Activated naive CD8-positive, alpha-beta T cell (primary cell): ENCODE measurements around the gene OLR1.

Experiments used
- H3K27ac Mint-ChIP-seq: one replicate; pipeline ENCODE4 v1.8.0; 2021; ENCODE audit warnings: mixed read lengths
- H3K27me3 Mint-ChIP-seq: one replicate; pipeline ENCODE4 v1.8.0; 2021; ENCODE audit warnings: mixed read lengths
- H3K36me3 Mint-ChIP-seq: one replicate; pipeline ENCODE4 v1.8.0; 2021; ENCODE audit warnings: mixed read lengths
- H3K4me1 Mint-ChIP-seq: one replicate; pipeline ENCODE4 v1.8.0; 2021; ENCODE audit warnings: low read depth, mixed read lengths
- H3K4me3 Mint-ChIP-seq: one replicate; pipeline ENCODE4 v1.8.0; 2021; ENCODE audit warnings: mild to moderate bottlenecking, mixed read lengths
- H3K9me3 Mint-ChIP-seq: one replicate; pipeline ENCODE4 v1.8.0; 2021; ENCODE audit warnings: low read depth, mixed read lengths

Gene OLR1

DNA sequence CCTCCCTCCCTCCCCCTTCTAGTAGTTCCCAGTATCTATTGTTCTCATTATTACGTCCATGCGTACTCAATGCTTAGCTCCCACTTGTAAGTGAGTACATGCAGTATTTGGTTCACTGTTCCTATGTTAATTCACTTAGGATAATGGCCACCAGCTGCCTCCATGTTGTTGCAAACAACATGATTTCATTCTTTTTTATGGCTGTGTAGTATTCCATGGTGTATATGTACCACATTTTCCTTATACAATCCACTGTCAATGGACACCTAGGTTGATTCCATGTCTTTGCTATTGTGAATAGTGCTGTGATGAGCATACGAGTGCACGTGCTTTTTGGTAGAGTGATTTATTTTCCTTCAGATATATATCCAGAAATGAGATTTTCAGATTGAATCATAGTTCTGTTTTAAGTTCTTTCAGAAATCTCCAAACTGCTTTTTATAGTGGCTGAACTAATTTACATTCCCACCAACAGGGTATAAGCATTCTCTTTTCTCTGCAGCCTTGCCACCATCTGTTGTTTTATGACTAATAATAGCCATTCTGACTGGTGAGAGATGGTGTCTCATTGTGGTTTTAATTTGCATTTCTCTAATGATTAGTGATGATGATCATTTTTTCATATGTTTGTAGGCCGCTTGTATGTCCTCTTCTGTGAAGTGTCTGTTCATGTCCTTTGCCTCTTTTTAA is 24.1 kb downstream of the OLR1 start:
- Mint-ChIP-seq H3K4me1 (peaks cover under 1% of the 10 kb centered on the region), H3K27ac (no peak overlapping the region), H3K36me3 (no peaks in the 10 kb centered on the region), H3K9me3 (no peaks in the 10 kb centered on the region), H3K4me3 (no peak overlapping the region), H3K27me3 (no peaks in the 10 kb centered on the region)

DNA sequence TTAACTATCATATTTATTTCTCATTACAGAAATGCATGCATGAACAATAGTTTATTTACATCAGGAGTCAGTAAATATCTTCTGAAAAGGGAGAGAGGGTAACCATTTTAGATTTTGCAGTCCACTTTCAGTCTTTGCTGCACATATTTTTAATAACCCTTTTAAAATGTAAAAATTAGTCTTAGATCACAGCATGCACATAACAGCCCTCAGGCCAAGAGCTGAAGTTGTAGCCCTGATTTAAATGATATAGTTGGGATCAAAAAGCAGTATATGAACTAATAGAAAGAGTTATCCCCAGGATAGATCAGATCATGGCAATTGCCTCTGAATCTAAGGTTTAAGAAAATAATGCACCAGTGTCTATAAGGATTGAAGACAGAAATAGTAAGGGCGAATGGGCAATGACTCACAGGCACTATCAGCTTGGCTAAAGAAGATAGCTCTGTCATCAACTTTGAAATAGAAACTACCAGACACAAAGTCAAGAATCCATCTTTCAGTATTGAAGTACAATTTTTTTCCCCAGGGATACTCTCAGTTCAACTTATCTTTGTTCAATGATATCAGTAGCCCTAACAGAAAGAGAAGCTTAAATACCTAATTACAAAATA is 28.8 kb downstream of the OLR1 start:
- H3K27me3 Mint-ChIP-seq = peaks cover 2% of the 10 kb centered on the region
- H3K4me1 Mint-ChIP-seq = peaks cover 2% of the 10 kb centered on the region
- H3K36me3 Mint-ChIP-seq = no peaks in the 10 kb centered on the region
- H3K27ac Mint-ChIP-seq = no peak overlapping the region
- no peak overlapping the region for H3K4me3 Mint-ChIP-seq
- H3K9me3 Mint-ChIP-seq = no peaks in the 10 kb centered on the region

DNA sequence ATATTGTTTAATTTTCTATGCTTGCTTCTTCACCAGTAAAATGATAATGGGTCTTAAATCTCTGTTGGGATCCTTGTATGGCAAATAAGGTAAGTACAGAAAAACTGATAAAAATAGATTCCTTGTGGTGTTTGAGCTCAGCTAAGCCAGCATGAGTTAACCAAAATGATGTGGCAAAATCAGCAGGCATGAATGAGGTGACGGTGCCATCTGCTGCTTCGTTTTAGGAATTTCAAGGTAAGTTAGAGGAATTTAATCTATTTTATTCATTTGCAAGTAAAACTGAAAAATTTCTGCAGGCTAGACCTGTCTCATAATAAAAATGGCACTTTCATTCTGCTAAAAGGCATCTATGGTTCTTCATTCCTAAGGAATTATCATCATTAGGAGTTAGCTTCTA is 31.9 kb downstream of the OLR1 start:
- no peaks in the 10 kb centered on the region for H3K9me3 Mint-ChIP-seq
- no peaks in the 10 kb centered on the region for H3K36me3 Mint-ChIP-seq
- peaks cover 2% of the 10 kb centered on the region for H3K4me1 Mint-ChIP-seq
- H3K27me3 Mint-ChIP-seq = peaks cover 2% of the 10 kb centered on the region
- H3K4me3 Mint-ChIP-seq = no peak overlapping the region
- H3K27ac Mint-ChIP-seq = no peak overlapping the region

DNA sequence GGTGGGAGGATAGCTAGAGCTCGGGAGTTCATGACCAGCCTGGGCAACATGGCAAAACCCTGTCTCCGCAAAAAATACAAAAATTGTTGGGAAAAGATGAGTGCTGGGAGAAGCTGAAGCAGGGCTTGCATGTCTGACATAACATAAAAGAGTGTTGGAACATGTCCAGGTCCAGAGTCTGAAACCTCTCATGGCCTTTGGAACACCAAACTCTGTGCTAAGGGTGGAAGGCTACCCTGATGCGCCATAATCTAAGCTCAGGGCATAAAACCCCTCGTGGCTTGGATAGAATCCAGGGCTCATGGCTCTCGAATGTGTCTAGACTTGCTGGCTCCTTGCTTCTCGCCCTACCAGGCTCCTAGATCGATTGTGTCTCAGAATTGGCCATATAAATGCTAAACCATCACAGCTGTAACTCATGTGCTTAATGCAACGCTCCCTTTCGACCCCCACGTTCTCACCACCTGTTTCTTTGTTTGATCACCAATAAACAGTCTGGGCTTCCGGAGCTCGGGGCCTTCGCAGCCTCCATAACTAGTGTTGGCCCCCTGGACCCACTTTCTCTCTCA is 35.2 kb downstream of the OLR1 start:
- Mint-ChIP-seq H3K9me3 (no peaks in the 10 kb centered on the region), H3K4me3 (no peak overlapping the region), H3K27me3 (peaks cover 2% of the 10 kb centered on the region), H3K36me3 (no peaks in the 10 kb centered on the region), H3K27ac (no peak overlapping the region), H3K4me1 (peaks cover 2% of the 10 kb centered on the region)

DNA sequence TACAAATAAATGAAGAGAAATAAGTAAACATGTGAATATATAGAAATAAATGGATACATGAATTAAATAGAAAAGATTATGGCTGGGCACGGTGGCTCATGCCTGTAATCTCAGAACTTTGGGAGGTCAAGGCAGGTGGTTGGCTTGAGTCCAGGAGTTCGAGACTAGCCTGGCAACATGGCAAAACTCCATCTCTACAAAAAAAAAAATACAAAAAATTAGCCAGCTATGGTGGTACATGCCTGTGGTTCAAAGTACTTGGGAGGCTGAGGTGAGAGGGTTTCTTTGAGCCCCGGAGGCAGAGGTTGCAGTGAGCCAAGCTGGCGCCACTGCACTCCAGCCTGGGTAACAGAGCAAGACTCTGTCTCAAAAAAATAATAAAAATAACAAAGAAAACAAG is 36.8 kb downstream of the OLR1 start:
- Mint-ChIP-seq H3K4me3 (no peak overlapping the region), H3K27ac (no peak overlapping the region), H3K36me3 (no peaks in the 10 kb centered on the region), H3K27me3 (peaks cover 2% of the 10 kb centered on the region), H3K4me1 (peaks cover 10% of the 10 kb centered on the region), H3K9me3 (no peaks in the 10 kb centered on the region)

DNA sequence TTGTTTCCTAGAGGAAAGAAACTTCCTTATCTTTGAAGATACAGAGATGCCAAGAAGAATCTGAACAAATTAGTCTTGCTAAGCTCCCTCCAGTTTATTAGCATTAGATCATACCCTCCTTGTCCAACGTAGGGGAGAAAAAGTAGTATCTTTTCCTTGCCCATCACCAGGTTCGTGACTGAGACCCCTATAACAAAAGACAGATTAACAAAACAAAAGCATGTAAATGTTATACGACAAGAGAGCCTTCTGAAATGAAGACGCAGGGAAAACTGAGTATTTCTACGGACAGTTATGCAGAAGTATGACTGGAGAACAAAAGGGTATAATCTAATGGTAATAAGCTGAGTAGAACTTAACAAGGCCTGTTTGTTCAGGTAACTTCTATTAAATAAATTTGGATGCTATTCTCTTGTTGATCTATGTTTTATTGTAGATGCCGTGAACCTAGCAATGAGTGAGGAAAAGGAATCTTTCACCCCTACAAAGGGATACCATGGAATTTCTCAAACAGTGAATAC is 39.0 kb downstream of the OLR1 start:
- no peaks in the 10 kb centered on the region for H3K27me3 Mint-ChIP-seq
- no peaks in the 10 kb centered on the region for H3K36me3 Mint-ChIP-seq
- no peaks in the 10 kb centered on the region for H3K9me3 Mint-ChIP-seq
- H3K27ac Mint-ChIP-seq = no peak overlapping the region
- no peak overlapping the region for H3K4me3 Mint-ChIP-seq
- H3K4me1 Mint-ChIP-seq = peaks cover 13% of the 10 kb centered on the region

DNA sequence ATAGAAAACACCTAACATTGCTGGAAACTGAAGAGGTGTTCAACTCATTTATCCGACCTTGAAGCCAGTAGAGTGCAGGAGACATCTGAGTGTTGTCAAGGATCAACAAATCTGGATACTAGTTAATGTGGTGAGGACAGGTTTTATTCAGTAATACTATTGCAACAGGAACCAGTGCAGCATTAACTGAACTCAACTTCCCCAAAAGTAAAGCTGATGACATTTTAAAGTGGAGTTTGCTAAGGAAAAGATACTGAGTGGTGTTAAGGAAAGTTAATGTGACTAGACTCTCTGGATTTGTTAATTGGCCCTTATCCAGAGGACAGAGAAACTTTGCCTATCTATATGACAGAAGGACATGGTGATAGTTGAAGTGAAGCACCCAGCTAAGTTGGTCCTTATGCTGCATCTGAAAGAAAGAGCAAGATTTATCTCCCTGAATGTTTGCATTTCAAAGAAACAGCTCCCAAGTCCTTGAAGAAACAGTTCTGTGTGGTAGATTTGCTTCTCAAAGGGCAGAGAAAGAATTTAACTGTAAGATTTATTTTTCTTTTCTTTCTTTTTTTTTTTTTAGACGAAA is 40.7 kb downstream of the OLR1 start:
- no peaks in the 10 kb centered on the region for H3K9me3 Mint-ChIP-seq
- no peak overlapping the region for H3K27ac Mint-ChIP-seq
- no peak overlapping the region for H3K4me3 Mint-ChIP-seq
- peaks cover 13% of the 10 kb centered on the region for H3K4me1 Mint-ChIP-seq
- no peaks in the 10 kb centered on the region for H3K36me3 Mint-ChIP-seq
- peaks cover 6% of the 10 kb centered on the region for H3K27me3 Mint-ChIP-seq

DNA sequence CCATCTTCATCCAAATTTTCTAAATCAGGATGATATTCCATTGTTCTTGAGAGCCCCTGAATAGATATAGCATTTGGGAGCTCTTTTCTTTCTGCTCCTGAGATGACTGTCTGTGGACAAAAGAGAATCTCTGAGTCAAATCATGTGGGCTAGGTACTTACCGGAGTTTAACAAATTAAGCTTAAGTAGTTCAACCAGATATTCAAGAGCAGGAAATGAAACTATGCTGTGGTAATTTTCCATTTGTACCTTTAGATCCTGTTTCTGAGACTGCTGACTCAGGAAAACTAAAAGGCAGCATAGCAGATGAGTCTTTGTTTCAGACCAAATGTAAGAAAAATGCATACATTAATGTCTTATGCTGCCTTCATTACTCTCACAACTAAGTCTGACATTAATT is 41.9 kb downstream of the OLR1 start, which contains the start of gene CLEC7A:
CLEC7A (minus strand) TSS at position 158 of the 400 bp plus-strand sequence; CDS start at position 41, 117 bp downstream.
- no peak within 1 kb of the TSS for H3K4me3 Mint-ChIP-seq
- no peaks in the 10 kb centered on the region for H3K9me3 Mint-ChIP-seq
- H3K27ac Mint-ChIP-seq = peak within 1 kb of the TSS; percentile 6
- no peaks in the 10 kb centered on the region for H3K36me3 Mint-ChIP-seq
- peaks cover 6% of the 10 kb centered on the region for H3K27me3 Mint-ChIP-seq
- H3K4me1 Mint-ChIP-seq = peaks cover 13% of the 10 kb centered on the region

DNA sequence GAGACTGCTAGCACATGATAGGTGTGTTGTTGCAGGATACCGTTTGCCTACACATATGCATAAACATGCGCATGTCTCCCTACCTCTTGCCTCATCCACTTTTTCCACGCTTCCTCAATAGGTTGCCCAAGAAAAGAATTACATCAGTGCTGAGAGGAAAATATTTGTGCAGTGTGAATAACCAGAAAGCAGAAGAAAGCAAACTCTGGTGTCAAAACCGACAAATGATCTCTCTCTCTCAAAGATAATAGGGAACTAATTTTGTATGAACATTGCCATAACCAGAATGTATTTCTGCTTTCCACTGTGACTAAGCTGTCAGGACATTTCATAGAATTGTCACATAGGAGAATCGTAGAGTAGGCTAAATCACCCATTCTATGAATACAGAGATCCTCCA is 43.2 kb downstream of the OLR1 start:
- H3K9me3 Mint-ChIP-seq = no peaks in the 10 kb centered on the region
- H3K27me3 Mint-ChIP-seq = peaks cover 6% of the 10 kb centered on the region
- peaks cover 13% of the 10 kb centered on the region for H3K4me1 Mint-ChIP-seq
- H3K4me3 Mint-ChIP-seq = no peak overlapping the region
- H3K36me3 Mint-ChIP-seq = no peaks in the 10 kb centered on the region
- H3K27ac Mint-ChIP-seq = no peak overlapping the region

DNA sequence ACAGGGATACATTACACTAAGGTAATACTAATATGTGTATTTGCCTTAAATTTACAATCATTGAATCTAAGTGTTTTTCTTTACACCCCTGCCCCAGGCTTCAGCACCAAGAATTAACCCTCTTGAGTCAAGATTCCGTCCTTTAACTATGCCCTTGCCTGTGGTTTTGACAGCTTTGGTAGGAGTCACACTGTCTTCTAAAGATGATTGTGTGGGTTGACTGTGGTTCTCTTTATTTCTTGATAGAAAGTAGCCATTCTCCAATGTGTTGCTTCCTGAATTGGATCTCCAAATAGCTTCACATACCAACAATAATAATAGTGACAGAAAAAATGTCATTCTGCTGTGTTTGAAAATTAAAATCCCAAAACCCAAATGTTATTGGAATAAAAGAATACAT is 45.5 kb downstream of the OLR1 start:
- no peak overlapping the region for H3K27ac Mint-ChIP-seq
- H3K4me1 Mint-ChIP-seq = peaks cover 13% of the 10 kb centered on the region
- no peaks in the 10 kb centered on the region for H3K9me3 Mint-ChIP-seq
- no peak overlapping the region for H3K4me3 Mint-ChIP-seq
- H3K36me3 Mint-ChIP-seq = no peaks in the 10 kb centered on the region
- H3K27me3 Mint-ChIP-seq = peaks cover 6% of the 10 kb centered on the region

DNA sequence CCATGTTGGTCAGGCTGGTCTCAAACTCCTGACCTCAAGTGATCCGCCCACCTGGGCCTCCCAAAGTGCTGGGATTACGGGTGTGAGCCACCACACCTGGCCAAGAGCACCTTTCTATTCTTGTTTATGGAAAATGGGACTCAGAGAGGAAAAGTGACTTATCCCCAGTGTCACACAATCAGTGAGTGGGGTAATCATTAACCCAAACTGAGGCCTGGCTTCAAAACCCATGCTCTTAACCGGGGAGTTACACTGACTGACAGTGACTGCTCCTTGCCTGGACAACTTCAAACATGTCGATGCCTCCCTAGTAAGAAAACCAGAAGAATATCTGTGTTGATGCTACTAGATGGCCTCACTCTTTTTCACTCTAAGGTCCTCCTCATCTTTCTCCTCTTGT is 49.2 kb downstream of the OLR1 start:
- H3K27me3 Mint-ChIP-seq = peaks cover 6% of the 10 kb centered on the region
- H3K36me3 Mint-ChIP-seq = no peaks in the 10 kb centered on the region
- H3K4me1 Mint-ChIP-seq = no peaks in the 10 kb centered on the region
- H3K4me3 Mint-ChIP-seq = no peak overlapping the region
- no peaks in the 10 kb centered on the region for H3K9me3 Mint-ChIP-seq
- H3K27ac Mint-ChIP-seq = no peak overlapping the region

DNA sequence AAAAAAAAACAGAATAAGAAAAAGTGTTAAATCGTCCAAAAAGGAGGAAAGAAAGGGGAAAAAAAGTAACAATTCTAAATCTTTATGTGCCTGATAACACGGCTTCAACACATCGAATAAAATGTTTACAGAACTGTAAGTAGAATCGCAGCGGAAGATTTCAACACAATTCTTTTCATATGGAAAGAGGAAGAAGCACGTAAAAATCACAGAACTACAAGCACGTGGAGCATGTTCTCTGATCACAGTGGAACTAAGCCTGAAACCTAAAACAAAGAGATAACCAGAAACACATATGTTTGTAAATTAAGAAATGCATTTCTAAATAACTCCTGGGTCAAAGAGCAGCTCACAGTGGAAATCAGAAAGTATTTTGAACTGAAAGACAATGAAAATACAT is 50.7 kb downstream of the OLR1 start:
- Mint-ChIP-seq H3K27ac (no peak overlapping the region), H3K27me3 (no peaks in the 10 kb centered on the region), H3K36me3 (no peaks in the 10 kb centered on the region), H3K9me3 (no peaks in the 10 kb centered on the region), H3K4me1 (no peaks in the 10 kb centered on the region), H3K4me3 (no peak overlapping the region)

DNA sequence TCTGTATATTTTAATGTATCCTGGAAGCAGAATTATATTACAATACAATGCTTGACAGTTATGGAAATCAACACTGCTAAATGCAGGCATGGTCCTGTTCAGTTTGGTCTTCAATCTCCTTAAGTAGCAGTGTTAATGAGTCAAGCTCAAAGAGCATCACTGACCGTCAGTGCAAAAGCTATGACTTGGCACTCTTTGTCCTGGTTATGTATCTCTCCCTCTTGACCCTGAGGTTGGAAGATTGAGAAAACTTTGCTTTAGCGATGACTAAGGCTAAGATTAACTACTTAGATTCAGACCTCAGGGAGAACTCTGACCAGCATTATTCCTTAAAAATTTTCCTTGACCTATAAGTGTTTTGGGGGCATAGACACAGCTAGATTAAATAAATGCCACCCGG is 52.9 kb downstream of the OLR1 start:
- no peak overlapping the region for H3K4me3 Mint-ChIP-seq
- H3K9me3 Mint-ChIP-seq = no peaks in the 10 kb centered on the region
- H3K36me3 Mint-ChIP-seq = no peaks in the 10 kb centered on the region
- H3K27me3 Mint-ChIP-seq = no peaks in the 10 kb centered on the region
- H3K27ac Mint-ChIP-seq = no peak overlapping the region
- H3K4me1 Mint-ChIP-seq = no peaks in the 10 kb centered on the region

DNA sequence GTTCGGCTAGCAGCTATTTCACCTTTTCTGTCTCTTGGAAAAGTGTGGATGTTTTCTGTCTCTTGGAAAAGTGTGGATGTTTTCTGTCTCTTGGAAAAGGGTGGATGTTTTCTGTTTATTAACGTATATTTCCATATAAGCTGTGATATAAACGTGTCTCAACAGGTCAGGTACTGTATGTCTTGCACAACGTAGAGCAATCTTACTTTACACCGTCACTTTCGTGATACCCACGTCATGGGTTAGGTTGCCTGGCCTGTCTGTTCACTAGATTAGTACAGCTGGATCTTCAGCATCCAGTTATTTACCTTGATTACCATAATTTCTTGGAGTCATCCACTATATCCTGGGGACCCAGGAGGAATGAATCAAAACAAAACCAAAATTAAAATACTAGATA is 56.0 kb downstream of the OLR1 start:
- Mint-ChIP-seq H3K27me3 (no peaks in the 10 kb centered on the region), H3K9me3 (peaks cover under 1% of the 10 kb centered on the region), H3K4me3 (no peak overlapping the region), H3K27ac (no peak overlapping the region), H3K4me1 (no peaks in the 10 kb centered on the region), H3K36me3 (no peaks in the 10 kb centered on the region)

DNA sequence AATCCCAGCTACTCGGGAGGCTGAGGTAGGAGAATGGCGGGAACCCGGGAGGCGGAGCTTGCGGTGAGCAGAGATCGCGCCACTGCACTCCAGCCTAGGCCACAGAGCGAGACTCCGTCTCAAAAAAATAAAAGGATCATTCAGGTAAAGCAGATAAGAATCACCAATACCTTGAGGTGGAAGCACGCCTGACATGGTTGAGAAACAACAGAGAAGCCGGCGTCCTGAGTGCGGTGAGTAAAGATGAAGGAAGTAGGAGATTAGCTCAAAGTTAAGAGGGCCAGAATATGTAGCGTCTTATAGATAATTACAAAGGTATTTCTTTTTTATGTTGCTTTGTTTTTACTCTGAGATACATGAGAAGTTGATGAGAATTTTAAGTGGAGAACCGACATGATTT is 56.6 kb downstream of the OLR1 start:
- Mint-ChIP-seq H3K4me3 (no peak overlapping the region), H3K27me3 (no peaks in the 10 kb centered on the region), H3K36me3 (no peaks in the 10 kb centered on the region), H3K9me3 (peaks cover 4% of the 10 kb centered on the region), H3K4me1 (no peaks in the 10 kb centered on the region), H3K27ac (no peak overlapping the region)
